ENCODE data around the gene DLGAP5.

The DLGAP5 gene

GRCh38 chr14:55129428-55130195, 61.8 kb downstream of the DLGAP5 start:
- peak; percentile 55 for DNase-seq

GRCh38 chr14:55129086-55129427, 62.3 kb downstream of the DLGAP5 start, which contains the start of gene LGALS3:
LGALS3 (plus strand) TSS chr14:55129252; CDS start chr14:55137374, 8,122 bp downstream.
- DNase-seq, result peak; percentile 43

DNA sequence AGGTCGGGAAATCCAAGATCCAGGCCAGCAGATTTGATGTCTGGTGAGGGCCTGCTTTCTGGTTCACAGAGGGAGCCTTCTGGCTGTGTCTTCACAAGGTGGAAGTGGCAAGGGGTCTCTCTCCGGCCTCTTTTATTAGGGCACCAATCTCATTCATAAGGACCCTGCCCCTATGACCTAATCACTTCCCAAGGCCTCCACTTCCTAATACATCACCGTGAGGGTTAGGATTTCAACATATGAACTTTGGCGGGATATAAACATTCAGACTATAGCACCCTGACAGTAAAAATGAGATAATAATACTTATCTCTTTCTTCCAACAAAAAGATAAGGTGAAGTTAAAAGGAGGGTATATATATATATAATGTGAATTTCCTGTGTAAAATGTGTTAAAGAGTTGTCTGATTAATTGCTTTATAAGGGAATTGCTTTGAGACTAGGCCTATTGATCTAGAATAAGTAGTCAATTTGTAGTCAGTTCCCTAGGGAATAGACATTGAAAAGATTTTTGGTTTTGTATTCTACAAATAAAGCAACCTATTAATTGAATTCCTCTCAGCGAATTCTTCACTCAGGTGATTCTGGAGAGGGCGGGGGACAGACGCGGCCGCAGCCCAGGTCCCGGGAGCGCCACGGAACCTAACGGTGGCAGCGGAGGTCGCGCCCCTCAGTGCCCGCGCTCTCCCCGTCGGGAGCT, 62.8 kb downstream of the DLGAP5 start:
- DNase-seq, result no peak

DNA sequence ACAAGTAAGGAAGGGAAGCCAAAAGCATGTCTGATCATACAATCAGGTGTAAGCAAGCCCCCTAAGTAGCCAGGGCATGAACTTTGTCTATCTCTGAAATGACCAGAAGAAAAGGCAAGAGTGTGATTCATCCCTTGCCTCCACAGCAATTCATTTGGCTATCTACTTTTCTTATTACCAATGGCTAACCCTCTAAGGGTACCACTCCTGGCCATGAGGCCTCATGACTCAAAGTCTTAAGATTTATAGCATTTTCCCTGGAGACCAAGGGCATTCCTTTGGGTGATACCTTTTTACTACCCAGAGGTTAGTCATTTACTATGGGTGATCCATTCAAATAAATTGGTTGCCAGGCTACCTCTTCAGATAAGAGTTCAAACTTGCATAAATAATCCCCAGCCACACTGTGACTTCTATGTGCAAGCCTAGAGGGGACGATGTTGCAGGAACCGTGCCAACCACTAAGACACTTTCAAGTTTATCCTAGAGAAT, 63.9 kb downstream of the DLGAP5 start:
- DNase-seq, result no peak

- no peak for DNase-seq
These were observed 64.4 kb downstream of the DLGAP5 start for GRCh38 chr14:55126932-55127459.

DNA sequence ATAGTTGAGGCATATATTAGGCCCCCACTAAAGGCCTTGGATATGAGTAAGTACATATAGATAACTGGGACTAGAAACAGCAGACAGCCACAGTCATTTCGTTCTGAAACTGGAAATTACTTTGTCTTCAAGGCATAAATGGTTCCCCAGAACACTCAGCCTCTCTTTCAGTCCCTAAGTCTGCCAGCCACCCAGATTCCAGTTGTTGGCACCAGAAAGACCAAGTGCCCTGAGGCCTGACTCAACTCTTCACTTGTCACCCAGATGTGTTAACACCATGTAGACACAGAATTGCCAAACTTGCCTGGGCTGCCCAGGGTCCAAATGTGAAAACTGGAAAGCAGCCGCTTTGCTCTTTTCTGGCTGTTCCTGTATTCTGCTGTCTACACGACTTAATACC, 65.4 kb downstream of the DLGAP5 start:
- DNase-seq, result no peak

- no peak for DNase-seq
These were observed 66.0 kb downstream of the DLGAP5 start for GRCh38 chr14:55125403-55125802.

GRCh38 chr14:55124774-55125386, 66.5 kb downstream of the DLGAP5 start:
- DNase-seq, result no peak

GRCh38 chr14:55123852-55124639, 67.3 kb downstream of the DLGAP5 start:
- no peak for DNase-seq

DNA sequence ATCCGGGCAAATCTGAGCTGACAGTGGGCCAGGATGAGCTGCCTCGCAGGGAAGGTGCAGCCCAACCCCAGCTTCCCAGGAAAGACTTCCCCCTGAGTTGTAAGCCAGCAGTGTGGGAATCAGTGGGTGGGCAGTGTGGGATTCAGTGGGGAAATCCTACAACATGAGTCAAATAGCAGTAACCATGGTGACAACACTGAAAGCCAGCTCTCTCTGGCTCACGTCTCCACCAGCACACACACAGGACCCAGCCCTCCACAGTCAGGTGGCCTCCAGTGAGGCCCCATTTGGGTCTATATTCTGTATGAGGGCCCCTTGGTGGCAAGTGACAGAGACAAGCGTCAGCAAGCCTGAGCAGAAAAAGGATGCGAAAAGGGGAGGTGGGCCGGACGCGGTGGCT, 68.3 kb downstream of the DLGAP5 start:
- DNase-seq, result no peak

- no peak for DNase-seq
These were observed 68.9 kb downstream of the DLGAP5 start for GRCh38 chr14:55122440-55122986.

DNA sequence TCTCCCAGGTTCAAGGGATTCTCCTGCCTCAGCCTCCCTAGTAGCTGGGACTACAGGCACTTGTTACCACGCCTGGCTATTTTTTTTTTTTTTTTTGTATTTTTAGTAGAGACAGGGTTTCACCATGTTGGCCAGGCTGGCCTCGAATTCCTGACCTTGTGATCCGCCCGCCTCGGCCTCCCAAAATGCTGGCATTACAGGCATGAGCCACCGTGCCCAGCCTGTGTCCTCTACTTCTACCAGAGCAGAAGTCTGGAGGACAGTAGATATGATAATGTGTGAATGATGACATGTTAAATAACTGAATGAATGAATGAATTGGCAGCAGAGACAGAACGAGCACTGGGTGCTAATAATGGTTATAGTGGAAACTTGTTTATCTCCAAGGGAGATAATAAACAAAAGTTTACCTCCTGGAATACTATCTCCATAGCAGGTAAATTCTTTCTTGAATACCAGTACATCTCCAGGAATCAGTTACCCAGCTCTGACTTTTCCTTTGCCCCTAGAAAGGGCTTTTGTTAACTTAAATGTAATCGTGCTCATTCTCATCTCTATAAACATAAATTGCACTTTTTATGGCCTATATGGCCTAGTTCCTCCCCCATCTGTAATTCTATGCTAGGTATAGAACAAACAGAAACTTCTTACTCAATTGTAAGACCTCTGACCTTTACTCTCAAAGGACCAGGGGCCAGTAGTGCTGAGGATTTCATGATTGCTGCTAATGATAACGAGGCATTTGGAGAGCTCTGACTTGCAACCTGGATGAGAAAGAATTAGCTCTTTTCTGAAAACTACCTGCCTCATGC, 69.6 kb downstream of the DLGAP5 start:
- no peak for DNase-seq

GRCh38 chr14:55120571-55121495, 70.6 kb downstream of the DLGAP5 start:
- DNase-seq, result no peak

DNA sequence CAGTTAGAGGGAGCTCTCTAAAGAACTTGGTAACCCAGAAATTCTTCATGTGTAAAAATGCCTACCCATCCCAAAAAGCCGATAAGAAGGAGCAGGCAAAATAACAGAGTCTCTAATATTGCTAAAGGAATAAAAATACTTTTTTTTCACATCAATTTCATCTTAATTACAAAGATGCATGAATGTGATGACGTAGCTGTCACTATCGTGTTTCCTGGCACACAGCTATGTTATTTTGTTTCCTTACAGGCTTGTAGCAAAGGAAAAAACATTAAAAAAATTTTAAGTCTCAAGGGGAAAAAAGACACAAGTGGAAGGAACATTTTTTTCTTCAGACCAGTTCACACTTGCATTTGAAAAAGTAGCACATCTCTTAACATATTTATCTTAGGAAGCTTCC, 72.6 kb downstream of the DLGAP5 start:
- no peak for DNase-seq

- DNase-seq, result no peak
These were observed 73.5 kb downstream of the DLGAP5 start for GRCh38 chr14:55117803-55118441.

DNA sequence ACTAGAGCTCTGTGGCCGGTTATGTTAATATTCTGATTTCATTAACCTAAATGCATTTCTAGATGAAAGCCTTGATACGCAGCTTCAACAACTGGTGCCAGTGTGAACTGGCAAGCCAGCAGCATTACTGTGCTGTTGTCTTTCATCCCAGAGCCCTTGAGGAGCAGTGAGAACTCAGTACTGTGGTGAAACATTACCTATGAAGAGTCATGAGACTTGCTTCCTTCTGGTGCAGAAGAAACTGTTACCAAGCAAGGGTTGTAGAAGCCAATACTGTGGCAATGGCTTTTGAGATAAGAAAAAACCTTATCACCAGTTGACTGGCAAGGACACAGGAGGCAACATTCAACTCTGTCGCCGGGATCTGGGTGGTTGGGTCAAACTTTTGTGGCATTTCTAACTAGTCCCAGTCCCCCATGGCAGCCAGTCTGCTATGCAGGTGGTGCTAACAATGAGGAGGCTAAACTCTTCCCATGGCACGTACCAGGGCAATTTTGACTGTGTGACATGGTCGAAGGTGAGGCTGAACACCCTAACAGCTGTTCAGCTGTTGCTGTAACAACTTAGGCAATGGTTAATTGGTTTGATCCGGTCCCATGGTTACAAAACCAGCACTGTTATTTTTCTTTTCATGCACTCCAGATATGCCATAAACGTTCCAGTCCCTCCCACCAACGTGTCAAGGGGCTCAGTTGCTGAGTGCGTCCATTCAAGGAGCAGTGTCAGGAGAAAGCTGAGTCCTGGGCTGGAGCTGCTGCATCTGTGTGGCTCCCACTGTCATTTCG, 74.9 kb downstream of the DLGAP5 start:
- DNase-seq, result no peak

GRCh38 chr14:55115861-55116245, 75.5 kb downstream of the DLGAP5 start:
- DNase-seq, result no peak

DNA sequence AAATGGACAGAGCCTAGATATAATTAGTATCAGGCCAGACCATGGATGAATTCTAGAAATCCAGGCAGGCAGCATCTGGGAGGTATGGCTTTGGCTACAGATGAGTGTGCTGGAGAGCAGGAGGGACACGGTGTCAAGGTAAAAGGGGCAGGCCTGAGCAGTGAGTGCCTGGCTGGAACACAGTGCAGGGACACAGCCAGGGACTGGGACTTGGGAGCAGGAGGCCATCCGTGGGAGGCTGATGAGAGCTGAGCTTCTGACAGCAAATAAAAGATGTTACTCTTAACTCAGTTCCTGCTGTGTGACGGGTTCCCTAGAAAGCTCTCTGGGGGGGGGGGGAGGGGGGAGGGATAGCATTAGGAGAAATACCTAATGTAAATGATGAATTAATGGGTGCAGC, 75.9 kb downstream of the DLGAP5 start:
- DNase-seq, result no peak

GRCh38 chr14:55114720-55115119, 76.7 kb downstream of the DLGAP5 start:
- DNase-seq, result no peak

Measured in stimulated activated CD4-positive, alpha-beta T cell treated with anti-CD3 and anti-CD28 coated beads, Interleukin-4, amount 100 ng/mL, for 1 hour (primary cell).